ENCODE data around the gene ACTRT2.

ACTRT2 gene

GRCh38 chr1:2984399-2985061 is 36.7 kb upstream of the ACTRT2 start:
- no peak for DNase-seq

- no peak for DNase-seq
These were observed 36.2 kb upstream of the ACTRT2 start for GRCh38 chr1:2985067-2985561.

GRCh38 chr1:2985694-2986548 is 35.3 kb upstream of the ACTRT2 start:
- no peak for DNase-seq

GRCh38 chr1:2986549-2987305 is 34.5 kb upstream of the ACTRT2 start:
- DNase-seq: no peak

- no peak for DNase-seq
These were observed 33.5 kb upstream of the ACTRT2 start for GRCh38 chr1:2987773-2988172.

- DNase-seq: no peak
These were observed 33.0 kb upstream of the ACTRT2 start for GRCh38 chr1:2988256-2988655.

GRCh38 chr1:2989185-2989584 is 32.1 kb upstream of the ACTRT2 start:
- DNase-seq: no peak

GRCh38 chr1:2989976-2990375 is 31.3 kb upstream of the ACTRT2 start:
- DNase-seq: no peak

- DNase-seq: no peak
These were observed 30.7 kb upstream of the ACTRT2 start for GRCh38 chr1:2990376-2991115.

GRCh38 chr1:2991753-2992495 is 29.3 kb upstream of the ACTRT2 start:
- no peak for DNase-seq

GRCh38 chr1:2998503-2999100 is 22.7 kb upstream of the ACTRT2 start:
- DNase-seq: no peak

GRCh38 chr1:2999138-2999537 is 22.1 kb upstream of the ACTRT2 start:
- no peak for DNase-seq

- DNase-seq: no peak
These were observed 21.7 kb upstream of the ACTRT2 start for GRCh38 chr1:2999571-2999970.

- DNase-seq: no peak
These were observed 21.1 kb upstream of the ACTRT2 start for GRCh38 chr1:3000214-3000613.

GRCh38 chr1:3000671-3001470 is 20.4 kb upstream of the ACTRT2 start:
- no peak for DNase-seq

GRCh38 chr1:3001471-3002348 is 19.6 kb upstream of the ACTRT2 start:
- DNase-seq: no peak

GRCh38 chr1:3002349-3003038 is 18.8 kb upstream of the ACTRT2 start:
- no peak for DNase-seq

- DNase-seq: no peak
These were observed 18.0 kb upstream of the ACTRT2 start for GRCh38 chr1:3003039-3003940.

All from NCI-H82 (cell line).